Mesenchymal stem cell (in vitro differentiated cells and primary cell): ENCODE results near the gene CEP85L.

ENCODE experiments used
- DNase-seq: peaks from one replicate; pipeline ENCODE4 v3.0.0-alpha.2; 2013
- H2AFZ ChIP-seq: one replicate; pipeline ENCODE4 v1.6.1; 2013; ENCODE audit warnings: low read depth, mild to moderate bottlenecking, control low read depth, inconsistent platforms, low read length, moderate library complexity
- H2AK5ac ChIP-seq: 2 replicates; pipeline ENCODE4 v1.6.1; 2013; ENCODE audit warnings: low read length, moderate library complexity, mild to moderate bottlenecking, inconsistent platforms; ENCODE audit not compliant: severe bottlenecking
- H2BK120ac ChIP-seq: one replicate; pipeline ENCODE4 v1.6.1; 2013; ENCODE audit warnings: low read depth, mild to moderate bottlenecking, inconsistent platforms, low read length, moderate library complexity
- H2BK12ac ChIP-seq, 2 experiments: one replicate each; pipeline ENCODE4 v1.6.1; 2013; ENCODE audit warnings: inconsistent platforms in 2 of 2, low read length in 2 of 2, mild to moderate bottlenecking in 2 of 2, moderate library complexity in 2 of 2, control low read depth in 1 of 2
- H2BK15ac ChIP-seq: one replicate; pipeline ENCODE4 v1.6.1; 2013; ENCODE audit warnings: mild to moderate bottlenecking, low read depth, inconsistent platforms; ENCODE audit not compliant: poor library complexity, severe bottlenecking
- H2BK5ac ChIP-seq: 2 replicates; pipeline ENCODE4 v1.6.1; 2013; ENCODE audit warnings: low read depth, mild to moderate bottlenecking, low read length, control low read depth, inconsistent platforms; ENCODE audit not compliant: poor library complexity, severe bottlenecking
- H3K14ac ChIP-seq, 2 experiments: one replicate each; pipeline ENCODE4 v1.6.1; 2013; ENCODE audit warnings: inconsistent platforms in 2 of 2, low read length in 2 of 2, control low read depth in 1 of 2, mild to moderate bottlenecking in 1 of 2, moderate library complexity in 1 of 2
- H3K18ac ChIP-seq, 2 experiments: one replicate each; pipeline ENCODE4 v1.6.1; 2013; ENCODE audit warnings: inconsistent platforms in 2 of 2, low read length in 2 of 2, control low read depth in 1 of 2, low read depth in 1 of 2, mild to moderate bottlenecking in 1 of 2
- H3K23ac ChIP-seq, 2 experiments: one replicate each; pipeline ENCODE4 v1.6.1; 2013; ENCODE audit warnings: inconsistent platforms in 2 of 2, low read length in 2 of 2, mild to moderate bottlenecking in 2 of 2, moderate library complexity in 2 of 2, control low read depth in 1 of 2
- H3K27ac ChIP-seq: 2 replicates; pipeline ENCODE4 v1.5.1; 2013; ENCODE audit warnings: mild to moderate bottlenecking, moderate library complexity, low read length, control low read depth, inconsistent platforms; ENCODE audit not compliant: poor library complexity, severe bottlenecking
- H3K27me3 ChIP-seq, 2 experiments: 2 replicates each; pipeline versions ENCODE4 v1.6.1 to v1.7.0; 2013; ENCODE audit warnings: low read length in 2 of 2, mild to moderate bottlenecking in 2 of 2, moderate library complexity in 2 of 2, control low read depth in 1 of 2, inconsistent platforms in 1 of 2; ENCODE audit not compliant: control insufficient read depth in 1 of 2, insufficient read depth in 1 of 2
- H3K36me3 ChIP-seq, 2 experiments: 2 replicates each; pipeline versions ENCODE4 v1.6.1 to v1.7.0; 2013; ENCODE audit warnings: low read length in 2 of 2, control low read depth in 1 of 2, inconsistent platforms in 1 of 2, low read depth in 1 of 2, mild to moderate bottlenecking in 1 of 2; ENCODE audit not compliant: insufficient read depth in 2 of 2, control insufficient read depth in 1 of 2
- H3K4ac ChIP-seq, 2 experiments: one replicate each; pipeline ENCODE4 v1.6.1; 2013; ENCODE audit warnings: inconsistent platforms in 2 of 2, low read length in 2 of 2, mild to moderate bottlenecking in 2 of 2, moderate library complexity in 2 of 2, control low read depth in 1 of 2, low read depth in 1 of 2
- H3K4me1 ChIP-seq: 2 replicates; pipeline ENCODE4 v1.6.1; 2013; ENCODE audit warnings: low read depth, low read length, control low read depth; ENCODE audit not compliant: control insufficient read depth, insufficient read depth
- H3K4me2 ChIP-seq: 2 replicates; pipeline ENCODE4 v1.6.1; 2013; ENCODE audit warnings: low read length, mild to moderate bottlenecking, inconsistent platforms; ENCODE audit not compliant: poor library complexity, severe bottlenecking
- H3K4me3 ChIP-seq, 2 experiments: 2 replicates each; pipeline versions ENCODE4 v1.5.1 to v1.7.0; 2013; ENCODE audit warnings: low read length in 2 of 2, mild to moderate bottlenecking in 2 of 2, control low read depth in 1 of 2, low read depth in 1 of 2; ENCODE audit not compliant: insufficient read depth in 1 of 2
- H3K79me1 ChIP-seq: replicated peaks from 2 replicates; pipeline ENCODE4 v1.6.1; 2013; ENCODE audit warnings: mild to moderate bottlenecking, control low read depth, low read length, inconsistent platforms; ENCODE audit not compliant: poor library complexity, severe bottlenecking
- H3K9ac ChIP-seq: 2 replicates; pipeline ENCODE4 v1.7.0; 2013; ENCODE audit warnings: mild to moderate bottlenecking, low read length, moderate library complexity
- H3K9me3 ChIP-seq: 2 replicates; pipeline ENCODE4 v1.7.0; 2013; ENCODE audit warnings: mild to moderate bottlenecking, low read length; ENCODE audit not compliant: control insufficient read depth
- H4K8ac ChIP-seq: one replicate; pipeline ENCODE4 v1.6.1; 2013; ENCODE audit warnings: inconsistent platforms, mild to moderate bottlenecking, low read length, moderate library complexity
- H4K91ac ChIP-seq: one replicate; pipeline ENCODE4 v1.6.1; 2013; ENCODE audit warnings: mild to moderate bottlenecking, low read length, inconsistent platforms
- WGBS: methylation state at CpG from one replicate; pipeline ENCODE4 v1.1.7; 2013; ENCODE audit warnings: mixed read lengths; 5-methylcytosine and 5-hydroxymethylcytosine counted together

The CEP85L gene

DNA sequence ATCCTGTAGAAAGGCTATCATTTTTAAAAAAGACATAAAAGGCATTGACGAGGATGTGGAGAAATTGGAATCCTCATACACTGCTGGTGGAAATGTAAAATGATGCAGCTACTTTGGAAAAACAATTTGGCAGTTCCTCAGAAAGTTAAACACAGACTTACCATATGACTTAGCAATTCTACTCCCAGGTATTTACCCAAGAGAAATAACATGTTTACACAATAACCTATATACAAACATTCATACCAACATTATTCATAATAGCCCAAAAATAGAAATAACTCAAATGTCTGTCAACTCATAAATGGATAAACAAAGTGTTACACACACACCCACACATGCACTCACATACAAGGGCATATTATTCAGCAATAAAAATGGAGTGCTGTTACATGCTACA lies 23.4 kb upstream of the CEP85L start:
- no peak overlapping the region for H3K4me3 ChIP-seq
- H2AK5ac ChIP-seq = no peak overlapping the region
- no peak overlapping the region for H4K8ac ChIP-seq
- H3K4me1 ChIP-seq = no peaks in the 10 kb centered on the region
- H2BK120ac ChIP-seq = no peak overlapping the region
- no peak overlapping the region for H3K4me2 ChIP-seq
- H3K36me3 ChIP-seq = no peaks in the 10 kb centered on the region
- no peaks in the 10 kb centered on the region for H3K27me3 ChIP-seq
- no peak overlapping the region for H3K14ac ChIP-seq
- H3K9ac ChIP-seq = no peak overlapping the region
- no peak overlapping the region for H2BK15ac ChIP-seq
- WGBS = no CpG with 5 or more reads among the region's 1 CpG
- H3K27ac ChIP-seq = no peak overlapping the region
- no peak overlapping the region for H3K23ac ChIP-seq
- H3K79me1 ChIP-seq = peaks cover 7% of the 10 kb centered on the region
- H2BK5ac ChIP-seq = no peak overlapping the region
- H3K4ac ChIP-seq = no peak overlapping the region
- no peak for DNase-seq
- no peak overlapping the region for H3K18ac ChIP-seq
- H4K91ac ChIP-seq = no peak overlapping the region
- H2AFZ ChIP-seq = no peak overlapping the region
- H2BK12ac ChIP-seq = no peak overlapping the region
- no peaks in the 10 kb centered on the region for H3K9me3 ChIP-seq

DNA sequence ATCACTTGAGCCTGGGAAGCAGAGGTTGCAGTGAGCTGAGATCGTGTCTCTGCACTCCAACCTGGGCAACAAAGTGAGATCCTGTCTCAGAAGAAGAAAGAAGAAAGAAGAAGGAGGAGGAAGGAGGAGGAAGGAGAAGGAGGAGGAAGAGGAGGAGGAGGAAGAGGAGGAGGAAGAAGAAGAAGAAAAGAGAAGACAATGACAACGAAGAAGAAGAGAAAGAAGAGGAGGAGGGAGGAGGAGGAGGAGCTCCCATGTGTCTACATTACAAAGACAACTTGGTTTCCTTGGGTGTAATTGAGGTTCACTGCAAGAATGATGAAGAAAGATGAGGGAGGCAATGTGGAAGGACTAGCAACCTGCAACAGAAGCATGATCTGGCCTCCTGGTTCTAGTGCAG lies 21.3 kb upstream of the CEP85L start:
- no peaks in the 10 kb centered on the region for H3K36me3 ChIP-seq
- H2BK5ac ChIP-seq = no peak overlapping the region
- no peak overlapping the region for H3K23ac ChIP-seq
- no peak overlapping the region for H4K91ac ChIP-seq
- H2AFZ ChIP-seq = no peak overlapping the region
- no peak overlapping the region for H3K4ac ChIP-seq
- peak overlapping the region in 1 of 2 experiments; percentile 34 for H3K18ac ChIP-seq
- H4K8ac ChIP-seq = no peak overlapping the region
- H2BK12ac ChIP-seq = no peak overlapping the region
- H2BK120ac ChIP-seq = no peak overlapping the region
- no peak overlapping the region for H3K27ac ChIP-seq
- no peak overlapping the region for H3K4me2 ChIP-seq
- H3K14ac ChIP-seq = peak overlapping the region in 1 of 2 experiments; percentile 83
- no peak for DNase-seq
- no peak overlapping the region for H3K9ac ChIP-seq
- H3K27me3 ChIP-seq = no peaks in the 10 kb centered on the region
- H3K4me3 ChIP-seq = no peak overlapping the region
- H3K9me3 ChIP-seq = no peaks in the 10 kb centered on the region
- H2AK5ac ChIP-seq = no peak overlapping the region
- peaks cover 6% of the 10 kb centered on the region for H3K79me1 ChIP-seq
- peaks cover 2% of the 10 kb centered on the region for H3K4me1 ChIP-seq
- no peak overlapping the region for H2BK15ac ChIP-seq
- 94% methylated on average over 2 of the region's 2 CpGs for WGBS

DNA sequence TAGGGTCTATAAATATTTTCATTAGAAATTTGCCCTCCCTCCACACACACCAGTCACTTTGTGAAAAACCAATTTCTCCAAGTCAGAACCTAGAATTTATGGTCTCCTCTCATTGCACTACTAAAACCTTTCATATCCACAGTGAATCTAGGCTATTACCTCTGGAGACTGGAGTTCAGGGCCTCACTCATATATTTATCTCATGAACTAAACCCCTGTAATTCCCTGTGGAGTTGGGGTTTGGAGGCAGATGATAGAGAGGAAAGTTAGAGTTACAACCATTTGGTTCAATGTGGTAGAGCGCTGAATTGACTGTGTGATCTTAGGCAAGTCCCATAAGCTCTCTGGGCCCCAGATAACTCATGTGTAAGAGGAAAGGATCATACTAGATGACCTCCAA lies 18.2 kb upstream of the CEP85L start:
- Histone ChIP-seq H2BK15ac (no peak overlapping the region), H3K27ac (no peak overlapping the region), H3K36me3 (no peaks in the 10 kb centered on the region), H3K9me3 (no peaks in the 10 kb centered on the region), H3K27me3 (no peaks in the 10 kb centered on the region), H2BK5ac (no peak overlapping the region), H2BK12ac (peak overlapping the region in 1 of 2 experiments; percentile 94), H3K4ac (peak overlapping the region in 1 of 2 experiments; percentile 13), H3K4me3 (no peak overlapping the region), H3K79me1 (peaks cover 13% of the 10 kb centered on the region), H3K23ac (no peak overlapping the region), H2AK5ac (no peak overlapping the region), H3K9ac (no peak overlapping the region), H3K18ac (peak overlapping the region; percentile 37 to 40), H3K4me2 (no peak overlapping the region), H2AFZ (no peak overlapping the region), H3K14ac (no peak overlapping the region), H3K4me1 (peaks cover 3% of the 10 kb centered on the region), H4K8ac (no peak overlapping the region), H4K91ac (no peak overlapping the region), H2BK120ac (peak overlapping the region; percentile 27)
- 100% methylated on average over 1 of the region's 1 CpG for WGBS
- no peak for DNase-seq

DNA sequence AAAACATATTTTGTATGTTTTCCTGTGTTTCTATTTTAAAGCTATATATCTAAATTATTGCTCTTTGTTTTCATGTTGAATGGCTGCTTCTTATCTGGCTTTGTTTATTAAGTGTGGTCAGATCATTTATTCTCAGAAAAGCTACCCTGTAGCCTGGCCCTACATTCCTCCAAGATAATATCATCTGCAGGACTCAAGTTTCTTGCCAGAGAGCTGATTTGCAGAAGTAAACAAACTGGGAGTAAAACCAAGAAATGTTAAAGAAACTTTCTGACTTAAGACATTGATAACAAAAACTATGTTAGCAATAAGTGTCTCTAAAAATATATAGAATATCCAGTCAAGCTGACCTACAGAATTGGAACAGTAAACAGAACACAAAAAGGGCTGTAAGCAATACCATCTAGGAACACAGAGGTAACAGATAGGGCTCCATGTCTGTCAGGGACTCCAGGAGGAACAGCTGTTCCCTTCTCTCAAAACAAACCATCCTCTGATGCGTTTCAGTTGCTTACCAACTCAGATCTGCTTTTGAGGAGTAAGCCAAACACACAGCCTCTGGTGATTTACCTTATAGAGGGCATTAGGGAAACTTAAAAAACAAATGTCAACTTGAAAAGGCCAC lies 17.5 kb upstream of the CEP85L start:
- H3K18ac ChIP-seq = no peak overlapping the region
- 0% methylated on average over 1 of the region's 1 CpG for WGBS
- no peak overlapping the region for H4K8ac ChIP-seq
- peaks cover 13% of the 10 kb centered on the region for H3K79me1 ChIP-seq
- peak; percentile 85 for DNase-seq
- H3K4me1 ChIP-seq = peaks cover 3% of the 10 kb centered on the region
- no peak overlapping the region for H2BK120ac ChIP-seq
- no peaks in the 10 kb centered on the region for H3K36me3 ChIP-seq
- H3K9ac ChIP-seq = peak overlapping the region; percentile 34
- H2AFZ ChIP-seq = no peak overlapping the region
- H3K27ac ChIP-seq = peak overlapping the region; percentile 78
- H3K14ac ChIP-seq = no peak overlapping the region
- no peak overlapping the region for H3K4me3 ChIP-seq
- H3K4me2 ChIP-seq = no peak overlapping the region
- H2AK5ac ChIP-seq = no peak overlapping the region
- no peak overlapping the region for H4K91ac ChIP-seq
- H3K23ac ChIP-seq = no peak overlapping the region
- no peak overlapping the region for H3K4ac ChIP-seq
- H2BK15ac ChIP-seq = no peak overlapping the region
- H2BK5ac ChIP-seq = no peak overlapping the region
- H2BK12ac ChIP-seq = no peak overlapping the region
- no peaks in the 10 kb centered on the region for H3K27me3 ChIP-seq
- no peaks in the 10 kb centered on the region for H3K9me3 ChIP-seq
